HG02840 (cell line): ENCODE measurements around the gene SPATA25.
"Not testable (repeated sequence)": the region's sequence is repeated elsewhere in the genome, so short reads cannot be mapped to it uniquely, and the experiment has no call there.

Source experiments
- ATAC-seq: cut with Tn5 transposase; IDR thresholded peaks from one replicate; pipeline ENCODE4 v1.9.1; 2021; ENCODE audit warnings: mild to moderate bottlenecking, moderate library complexity, moderate number of reproducible peaks; ENCODE audit not compliant: unreplicated experiment, low FRiP score

SPATA25 gene

GRCh38 chr20:45917790-45918141 lies 30.3 kb upstream of the SPATA25 start:
- ATAC-seq, result no peak

GRCh38 chr20:45913116-45913515 lies 25.7 kb upstream of the SPATA25 start:
- no peak for ATAC-seq

GRCh38 chr20:45912344-45912682 lies 24.9 kb upstream of the SPATA25 start:
- ATAC-seq, result no peak

GRCh38 chr20:45911486-45912343 lies 24.3 kb upstream of the SPATA25 start, which contains the start of gene PLTP:
Gene PLTP (minus strand): TSS chr20:45912155. CDS start chr20:45911452, 703 bp downstream.
- ATAC-seq, result no peak

- peak; percentile 87 for ATAC-seq
These were observed 23.5 kb upstream of the SPATA25 start for GRCh38 chr20:45910670-45911485.

- ATAC-seq, result no peak
These were observed 22.6 kb upstream of the SPATA25 start for GRCh38 chr20:45909817-45910669.

GRCh38 chr20:45909336-45909808 lies 21.9 kb upstream of the SPATA25 start:
- no peak for ATAC-seq

GRCh38 chr20:45908084-45908483 lies 20.7 kb upstream of the SPATA25 start:
- ATAC-seq, result no peak

- no peak for ATAC-seq
These were observed 20.0 kb upstream of the SPATA25 start for GRCh38 chr20:45907219-45907948.

- ATAC-seq, result no peak
These were observed 18.2 kb upstream of the SPATA25 start for GRCh38 chr20:45905505-45906079.

- ATAC-seq, result no peak
These were observed 17.4 kb upstream of the SPATA25 start for GRCh38 chr20:45904583-45905504.

GRCh38 chr20:45902199-45902701 lies 14.8 kb upstream of the SPATA25 start:
- ATAC-seq, result no peak

GRCh38 chr20:45901332-45901731 lies 13.9 kb upstream of the SPATA25 start:
- not testable (repeated sequence) for ATAC-seq

- no peak for ATAC-seq
These were observed 11.8 kb upstream of the SPATA25 start for GRCh38 chr20:45899046-45899835.

GRCh38 chr20:45898285-45898684 lies 10.9 kb upstream of the SPATA25 start:
- no peak for ATAC-seq

GRCh38 chr20:45897692-45898091 lies 10.3 kb upstream of the SPATA25 start:
- no peak for ATAC-seq

GRCh38 chr20:45897289-45897688 lies 9.9 kb upstream of the SPATA25 start:
- ATAC-seq, result no peak
